HCEC 1CT (cell line): ENCODE measurements around the gene GXYLT2.

Experiments used
- DNase-seq: peaks from one replicate; pipeline ENCODE4 v3.0.0-alpha.2; 2017

The GXYLT2 gene

DNA sequence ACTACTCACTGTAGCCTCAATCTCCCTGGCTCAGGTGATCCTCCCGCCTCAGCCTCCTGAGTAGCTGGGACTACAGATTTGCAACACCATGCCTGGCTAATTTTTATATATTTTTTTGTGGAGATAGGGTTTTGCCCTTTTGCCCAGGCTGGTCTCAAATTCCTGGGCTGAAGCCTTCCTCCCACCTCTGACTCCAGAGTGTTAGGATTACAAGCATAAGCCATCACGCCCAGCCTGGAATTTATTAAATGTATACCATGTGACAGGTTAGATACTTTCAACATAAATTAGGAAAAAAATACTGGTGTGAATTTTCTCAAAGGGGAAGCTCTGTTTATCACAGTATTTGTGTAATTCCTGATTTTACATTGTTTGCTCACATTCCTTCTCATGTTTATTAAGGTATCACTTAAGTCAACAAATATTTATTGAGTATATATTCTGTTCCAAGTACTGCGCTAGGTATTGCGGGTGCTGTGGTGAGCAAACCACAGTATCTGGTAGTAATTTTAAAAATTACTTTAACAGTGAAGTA lies 133.5 kb downstream of the GXYLT2 start:
- DNase-seq: no peak

DNA sequence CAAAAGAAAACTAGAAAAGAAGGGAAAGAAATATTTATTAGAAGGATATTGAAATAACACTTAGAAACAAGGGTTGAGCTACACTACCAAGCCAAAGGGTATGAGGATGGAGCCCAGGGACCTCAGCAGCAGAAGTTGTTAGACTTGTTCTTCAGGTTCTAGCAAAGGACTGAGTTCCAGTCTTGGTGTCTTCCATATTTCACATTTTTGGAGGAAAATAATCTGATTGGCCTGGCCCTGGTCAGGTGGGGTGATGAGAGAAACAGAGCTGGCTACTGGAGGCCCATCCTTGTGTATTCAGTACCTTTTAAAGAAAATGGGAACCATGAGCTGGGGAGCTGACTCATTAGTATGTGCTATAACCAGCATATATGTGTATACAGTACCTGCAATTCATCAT lies 137.0 kb downstream of the GXYLT2 start:
- DNase-seq: no peak

DNA sequence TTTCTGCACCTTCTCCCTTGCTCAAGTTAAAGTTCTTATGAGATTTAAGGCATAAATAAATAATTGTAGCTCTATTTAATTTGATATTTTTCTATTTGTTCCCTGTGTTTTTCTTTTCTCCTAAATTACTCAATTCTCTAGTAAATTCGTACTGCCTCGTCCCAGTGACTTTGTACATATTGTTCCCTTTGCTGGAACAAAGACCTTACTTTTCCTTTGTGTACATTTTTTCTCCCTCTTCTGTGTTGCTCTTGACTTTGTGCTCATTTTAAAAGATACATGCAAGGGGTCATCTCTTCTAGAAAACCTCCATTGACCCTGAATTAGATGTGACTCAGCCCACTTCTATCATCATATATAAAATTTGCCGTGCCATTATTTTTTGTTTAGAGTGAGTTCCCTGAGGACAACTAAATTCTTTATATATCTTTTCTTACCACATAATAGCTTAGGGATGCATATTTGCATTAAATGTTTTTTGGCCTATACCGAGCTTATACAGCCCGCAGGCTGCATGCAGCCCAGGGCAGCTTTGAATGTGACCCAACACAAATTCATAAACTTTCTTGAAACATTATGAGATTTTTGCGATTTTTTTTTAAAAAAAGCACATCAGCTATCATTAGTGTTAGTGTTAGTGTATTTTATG lies 138.4 kb downstream of the GXYLT2 start:
- DNase-seq: no peak
